Measurements from ENCODE around the gene SC5D.

SC5D gene

DNA sequence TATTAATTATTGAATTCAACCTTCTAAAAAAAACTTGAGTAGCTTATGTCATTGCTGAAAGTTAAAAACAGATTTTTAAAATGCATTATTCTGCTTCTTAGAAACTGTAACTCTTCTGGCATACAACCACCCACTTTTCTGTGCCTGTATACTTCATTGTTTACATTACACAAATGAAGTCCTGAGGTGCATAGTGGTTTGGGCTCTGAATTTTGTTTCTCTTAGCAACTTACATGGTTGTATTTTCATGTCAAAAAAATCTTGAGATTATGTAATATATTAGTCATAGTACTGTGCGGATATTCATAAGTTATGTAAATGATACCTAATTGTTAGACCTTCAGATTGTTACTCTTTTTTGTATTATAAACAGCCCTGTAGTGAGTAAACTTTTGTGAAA, 12.2 kb downstream of the SC5D start:
- no peak for TF ChIP-seq ZNF274 (IDR thresholded peaks at IDR 0.05; ENCODE audit: low read depth, low read length)
- no peak for TF ChIP-seq SUZ12 (IDR thresholded peaks at IDR 0.05; ENCODE audit: extremely low read depth, insufficient read depth, insufficient read length)
- no peak for TF ChIP-seq YY1 (IDR thresholded peaks at IDR 0.05; ENCODE audit: insufficient read depth, insufficient read length)
- Histone ChIP-seq H3K27me3 (ENCODE audit: insufficient read depth, insufficient read length) (no peaks in the 10 kb centered on the region), H3K9me3 (ENCODE audit: insufficient read depth, low read length) (no peaks in the 10 kb centered on the region; the same call in 1 of the 2 replicates), H3K4me1 (ENCODE audit: insufficient read depth, insufficient read length) (no peaks in the 10 kb centered on the region), H3K36me3 (ENCODE audit: insufficient read depth, insufficient read length, low read length) (peaks cover 50% of the 10 kb centered on the region), H3K9ac (ENCODE audit: insufficient read length, low read depth) (no peak overlapping the region), H3K4me3 (ENCODE audit: insufficient read length, low read depth) (no peak overlapping the region)
- DNase-seq (ENCODE audit: low read depth, low spot score) = no peak

DNA sequence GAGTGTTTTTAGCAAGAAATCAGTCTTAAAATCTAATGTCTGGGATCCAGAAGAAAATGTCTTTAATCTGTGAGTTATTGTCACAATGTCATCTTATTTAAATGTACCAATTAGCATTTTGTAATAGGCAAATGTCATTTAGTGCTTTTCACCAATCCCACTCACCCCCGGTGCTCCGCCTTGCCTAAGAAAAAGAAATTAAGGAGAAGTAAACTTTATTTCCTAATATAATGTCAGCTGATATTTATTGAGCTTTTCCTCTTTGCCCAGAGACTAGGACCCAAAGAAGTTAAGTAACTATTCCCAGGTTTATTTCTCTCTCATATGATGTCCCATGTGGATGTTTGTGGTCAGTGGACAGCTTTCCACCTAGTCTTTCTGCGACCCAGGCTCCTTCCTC, 16.2 kb downstream of the SC5D start:
- H3K27me3 ChIP-seq (ENCODE audit: insufficient read depth, insufficient read length) = no peaks in the 10 kb centered on the region
- H3K9me3 ChIP-seq (ENCODE audit: insufficient read depth, low read length) = no peaks in the 10 kb centered on the region
- peaks cover 46% of the 10 kb centered on the region for H3K36me3 ChIP-seq (ENCODE audit: insufficient read depth, insufficient read length, low read length)
- no peaks in the 10 kb centered on the region for H3K4me1 ChIP-seq (ENCODE audit: insufficient read depth, insufficient read length)
- TF ChIP-seq YY1 (IDR thresholded peaks at IDR 0.05; ENCODE audit: insufficient read depth, insufficient read length) (no peak), ZNF274 (IDR thresholded peaks at IDR 0.05; ENCODE audit: low read depth, low read length) (no peak), SUZ12 (IDR thresholded peaks at IDR 0.05; ENCODE audit: extremely low read depth, insufficient read depth, insufficient read length) (no peak)
- no peak overlapping the region for H3K4me3 ChIP-seq (ENCODE audit: insufficient read length, low read depth)
- H3K9ac ChIP-seq (ENCODE audit: insufficient read length, low read depth) = no peak overlapping the region
- DNase-seq (ENCODE audit: low read depth, low spot score) = no peak

DNA sequence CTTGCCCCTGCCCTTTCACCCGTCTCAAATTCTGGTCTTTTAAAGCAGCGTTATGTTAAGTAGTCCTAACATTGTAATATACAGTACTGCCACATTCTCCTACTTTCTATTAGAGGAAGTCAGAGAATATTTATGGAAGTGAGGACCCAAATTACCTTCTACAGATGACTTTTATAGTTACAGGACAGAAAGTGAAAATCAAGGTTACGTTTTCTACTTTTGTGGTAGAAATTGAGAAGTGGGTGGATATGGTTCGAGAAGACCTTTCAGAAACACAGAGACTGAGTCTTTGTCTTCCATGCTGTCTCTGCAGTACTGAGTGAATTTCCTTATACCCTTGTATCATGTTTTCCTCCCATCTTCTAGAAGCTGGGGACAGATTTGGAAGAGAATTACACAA, 17.1 kb downstream of the SC5D start:
- no peaks in the 10 kb centered on the region for H3K9me3 ChIP-seq (ENCODE audit: insufficient read depth, low read length)
- no peak overlapping the region for H3K9ac ChIP-seq (ENCODE audit: insufficient read length, low read depth)
- H3K4me3 ChIP-seq (ENCODE audit: insufficient read length, low read depth) = no peak overlapping the region
- no peak for DNase-seq (ENCODE audit: low read depth, low spot score)
- TF ChIP-seq YY1 (IDR thresholded peaks at IDR 0.05; ENCODE audit: insufficient read depth, insufficient read length) (no peak), SUZ12 (IDR thresholded peaks at IDR 0.05; ENCODE audit: extremely low read depth, insufficient read depth, insufficient read length) (no peak), ZNF274 (IDR thresholded peaks at IDR 0.05; ENCODE audit: low read depth, low read length) (no peak)
- H3K36me3 ChIP-seq (ENCODE audit: insufficient read depth, insufficient read length, low read length) = peaks cover 38% of the 10 kb centered on the region
- H3K27me3 ChIP-seq (ENCODE audit: insufficient read depth, insufficient read length) = no peaks in the 10 kb centered on the region
- H3K4me1 ChIP-seq (ENCODE audit: insufficient read depth, insufficient read length) = no peaks in the 10 kb centered on the region

DNA sequence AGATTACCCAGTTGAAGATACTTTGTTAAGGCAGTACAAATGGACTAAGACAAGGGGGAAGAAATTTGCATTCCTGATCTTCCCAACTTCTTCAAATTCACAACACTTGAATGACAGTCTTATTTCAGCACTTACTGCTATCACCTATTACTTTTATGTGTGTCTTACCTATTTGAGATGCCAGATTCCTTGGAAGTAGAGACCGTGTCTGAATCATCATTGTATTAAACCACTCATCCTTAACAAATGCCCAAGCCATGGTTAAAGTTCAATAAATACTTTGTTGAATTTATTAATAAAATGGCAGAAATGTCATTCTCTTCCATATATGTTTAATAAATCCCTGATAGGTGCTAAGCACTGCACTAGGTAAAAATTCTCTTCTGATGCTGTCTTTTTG, 18.3 kb downstream of the SC5D start:
- Histone ChIP-seq H3K9me3 (ENCODE audit: insufficient read depth, low read length) (no peaks in the 10 kb centered on the region), H3K4me3 (ENCODE audit: insufficient read length, low read depth) (no peak overlapping the region), H3K27me3 (ENCODE audit: insufficient read depth, insufficient read length) (no peaks in the 10 kb centered on the region), H3K36me3 (ENCODE audit: insufficient read depth, insufficient read length, low read length) (peaks cover 28% of the 10 kb centered on the region), H3K9ac (ENCODE audit: insufficient read length, low read depth) (no peak overlapping the region), H3K4me1 (ENCODE audit: insufficient read depth, insufficient read length) (no peaks in the 10 kb centered on the region)
- no peak for DNase-seq (ENCODE audit: low read depth, low spot score)
- TF ChIP-seq YY1 (IDR thresholded peaks at IDR 0.05; ENCODE audit: insufficient read depth, insufficient read length) (no peak), ZNF274 (IDR thresholded peaks at IDR 0.05; ENCODE audit: low read depth, low read length) (no peak), SUZ12 (IDR thresholded peaks at IDR 0.05; ENCODE audit: extremely low read depth, insufficient read depth, insufficient read length) (no peak)

DNA sequence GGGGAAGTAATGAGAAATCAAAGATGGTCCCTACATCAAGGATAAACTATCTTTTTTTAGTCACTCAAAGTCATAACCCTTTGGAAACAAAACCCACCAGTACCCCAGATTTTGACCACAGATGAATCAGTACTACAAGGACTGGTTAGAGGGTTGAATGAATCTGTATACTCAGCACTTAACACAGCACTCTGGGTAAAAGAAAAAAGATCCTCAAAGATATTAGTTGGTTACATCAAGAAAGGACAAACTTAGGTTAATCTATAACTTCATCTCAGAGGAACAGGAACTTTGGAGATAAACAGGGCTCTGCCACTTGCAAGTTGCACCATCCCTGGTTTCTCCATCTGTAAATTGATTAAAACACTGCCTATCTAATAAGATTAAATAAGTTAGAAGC, 18.8 kb downstream of the SC5D start:
- no peak for DNase-seq (ENCODE audit: low read depth, low spot score)
- Histone ChIP-seq H3K4me1 (ENCODE audit: insufficient read depth, insufficient read length) (no peaks in the 10 kb centered on the region), H3K9ac (ENCODE audit: insufficient read length, low read depth) (no peak overlapping the region), H3K36me3 (ENCODE audit: insufficient read depth, insufficient read length, low read length) (peaks cover 24% of the 10 kb centered on the region), H3K4me3 (ENCODE audit: insufficient read length, low read depth) (no peak overlapping the region), H3K27me3 (ENCODE audit: insufficient read depth, insufficient read length) (no peaks in the 10 kb centered on the region), H3K9me3 (ENCODE audit: insufficient read depth, low read length) (no peaks in the 10 kb centered on the region)
- no peak for TF ChIP-seq SUZ12 (IDR thresholded peaks at IDR 0.05; ENCODE audit: extremely low read depth, insufficient read depth, insufficient read length)
- TF ChIP-seq ZNF274 (IDR thresholded peaks at IDR 0.05; ENCODE audit: low read depth, low read length) = no peak
- no peak for TF ChIP-seq YY1 (IDR thresholded peaks at IDR 0.05; ENCODE audit: insufficient read depth, insufficient read length)

DNA sequence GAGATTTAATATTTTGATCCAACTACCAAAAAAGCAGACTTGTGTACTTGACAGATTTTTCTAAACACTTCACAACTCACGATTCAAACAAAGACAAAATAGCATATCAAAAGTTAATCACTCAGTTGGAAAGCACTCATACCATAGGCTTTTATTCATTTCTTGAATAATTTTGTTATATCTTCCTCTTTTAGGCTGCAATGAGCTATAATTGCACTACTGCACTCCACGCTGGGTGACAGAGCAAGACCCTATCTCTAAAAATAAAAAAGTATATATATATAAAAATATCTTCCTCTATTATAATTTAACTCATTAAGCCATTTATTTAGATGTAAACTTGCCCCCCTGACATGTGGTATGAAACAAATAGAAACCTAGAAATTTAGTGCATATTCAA, 19.9 kb downstream of the SC5D start:
- Histone ChIP-seq H3K4me1 (ENCODE audit: insufficient read depth, insufficient read length) (no peaks in the 10 kb centered on the region), H3K27me3 (ENCODE audit: insufficient read depth, insufficient read length) (no peaks in the 10 kb centered on the region), H3K9me3 (ENCODE audit: insufficient read depth, low read length) (no peaks in the 10 kb centered on the region), H3K9ac (ENCODE audit: insufficient read length, low read depth) (no peak overlapping the region), H3K4me3 (ENCODE audit: insufficient read length, low read depth) (no peak overlapping the region), H3K36me3 (ENCODE audit: insufficient read depth, insufficient read length, low read length) (peaks cover 14% of the 10 kb centered on the region)
- TF ChIP-seq SUZ12 (IDR thresholded peaks at IDR 0.05; ENCODE audit: extremely low read depth, insufficient read depth, insufficient read length) (no peak), YY1 (IDR thresholded peaks at IDR 0.05; ENCODE audit: insufficient read depth, insufficient read length) (no peak)
- DNase-seq (ENCODE audit: low read depth, low spot score) = no peak

DNA sequence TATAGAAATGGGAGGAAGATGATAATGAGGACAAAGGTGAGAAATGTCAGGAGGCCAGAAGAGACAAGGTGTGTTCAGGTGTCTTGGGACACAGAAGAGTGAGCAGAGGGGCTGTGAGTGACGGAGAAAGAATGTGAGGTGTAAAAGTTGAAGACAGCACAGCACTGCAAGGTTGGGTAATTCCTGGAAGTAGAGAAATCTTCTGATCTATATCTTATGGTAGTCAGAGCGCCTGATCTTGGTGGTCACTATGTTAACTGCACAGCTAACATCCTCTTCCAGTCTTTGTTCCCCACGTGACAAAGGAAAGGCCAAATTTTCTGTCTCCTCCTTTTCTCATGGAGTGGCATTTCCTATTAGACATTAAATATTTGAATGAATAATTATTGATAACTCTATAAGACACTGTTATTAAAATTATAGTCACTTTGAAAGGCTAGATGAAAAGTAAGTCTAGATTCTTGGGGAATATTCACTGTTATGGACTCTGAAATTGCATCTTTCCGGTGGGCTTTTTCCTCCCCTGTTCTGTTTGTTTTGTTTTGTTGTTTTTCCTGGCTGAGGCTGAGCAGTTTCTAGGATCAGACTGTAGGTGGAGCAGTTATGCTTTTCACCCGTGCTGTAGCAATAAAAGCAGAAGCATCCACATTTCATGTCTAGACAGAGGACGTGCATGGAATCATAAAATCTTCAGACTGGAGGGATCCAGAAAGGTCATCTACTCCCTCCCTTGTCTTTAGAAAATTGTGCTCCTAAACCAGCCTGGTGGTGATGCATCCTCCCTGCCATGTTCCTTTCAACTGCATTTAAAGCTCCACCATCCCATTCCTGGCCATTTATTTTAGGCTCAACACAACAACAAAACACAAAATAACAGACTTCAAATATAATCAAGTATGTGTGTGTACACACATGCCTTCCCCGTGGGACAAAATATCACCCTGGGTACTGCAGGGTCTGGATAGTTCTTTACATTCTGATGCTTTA, 26.6 kb downstream of the SC5D start:
- no peaks in the 10 kb centered on the region for H3K9me3 ChIP-seq (ENCODE audit: insufficient read depth, low read length)
- no peaks in the 10 kb centered on the region for H3K4me1 ChIP-seq (ENCODE audit: insufficient read depth, insufficient read length)
- H3K4me3 ChIP-seq (ENCODE audit: insufficient read length, low read depth) = no peak overlapping the region
- H3K36me3 ChIP-seq (ENCODE audit: insufficient read depth, insufficient read length, low read length) = no peaks in the 10 kb centered on the region
- TF ChIP-seq YY1 (IDR thresholded peaks at IDR 0.05; ENCODE audit: insufficient read depth, insufficient read length) = no peak
- TF ChIP-seq SUZ12 (IDR thresholded peaks at IDR 0.05; ENCODE audit: extremely low read depth, insufficient read depth, insufficient read length) = no peak
- TF ChIP-seq ZNF274 (IDR thresholded peaks at IDR 0.05; ENCODE audit: low read depth, low read length) = no peak
- no peaks in the 10 kb centered on the region for H3K27me3 ChIP-seq (ENCODE audit: insufficient read depth, insufficient read length)
- DNase-seq (ENCODE audit: low read depth, low spot score) = no peak
- H3K9ac ChIP-seq (ENCODE audit: insufficient read length, low read depth) = no peak overlapping the region

All from NT2/D1 (cell line).